ENCODE measurements around the gene GNG8.

- TF ChIP-seq CTCF (IDR thresholded peaks at IDR 0.05; ENCODE audit: insufficient read depth, low read depth, low read length), result no peak
- no peak for TF ChIP-seq EZH2 (IDR thresholded peaks at IDR 0.05; ENCODE audit: insufficient read depth, low read length)
These were observed 44.1 kb downstream of the GNG8 start for GRCh38 chr19:46591870-46592269.
